ENCODE data around the gene PCDH1. TPM values are rescaled to one million over a fixed set of nuclear protein-coding genes. Genes with fewer than 3 reads are reported as not detected.

PCDH1 gene
- total RNA-seq, 1 donor from 2014 or later: 22.8 TPM

DNA sequence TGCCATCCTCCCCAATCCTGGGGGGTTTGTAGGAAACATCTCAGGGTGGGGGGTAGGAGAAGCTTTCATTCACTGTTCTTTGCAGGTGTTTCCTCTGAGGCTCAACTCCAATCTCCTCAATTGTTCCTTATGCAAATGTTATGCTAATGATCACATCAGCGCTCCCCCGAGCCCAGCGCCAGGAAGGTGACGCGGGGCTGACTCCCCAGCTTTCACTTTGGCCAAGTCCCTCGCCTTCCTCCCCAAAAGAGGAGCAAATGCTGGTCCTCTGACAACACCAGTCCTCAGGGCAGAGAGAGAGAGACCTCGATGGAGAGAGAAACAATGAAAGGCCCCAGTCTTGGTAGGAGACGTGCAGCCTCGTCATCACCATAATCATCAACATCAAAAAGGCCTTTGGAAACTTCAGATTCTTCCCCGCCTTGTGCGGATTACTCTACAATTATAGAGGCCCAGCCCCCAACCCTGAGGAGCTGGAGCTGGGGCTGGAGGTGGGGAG is 39.1 kb downstream of the PCDH1 start:
- peak overlapping the region; percentile 19 for H3K27ac Mint-ChIP-seq
- H3K36me3 Mint-ChIP-seq: no peaks in the 10 kb centered on the region
- no peaks in the 10 kb centered on the region for H3K9me3 Mint-ChIP-seq
- peaks cover 15% of the 10 kb centered on the region for H3K4me1 Mint-ChIP-seq (ENCODE audit: unreplicated experiment)
- H3K27me3 Mint-ChIP-seq: peaks cover 9% of the 10 kb centered on the region
- no peak for DNase-seq (ENCODE audit: extremely low spot score, unreplicated experiment)
- no peak overlapping the region for H3K4me3 Mint-ChIP-seq
- TF ChIP-seq, protein P1, sequence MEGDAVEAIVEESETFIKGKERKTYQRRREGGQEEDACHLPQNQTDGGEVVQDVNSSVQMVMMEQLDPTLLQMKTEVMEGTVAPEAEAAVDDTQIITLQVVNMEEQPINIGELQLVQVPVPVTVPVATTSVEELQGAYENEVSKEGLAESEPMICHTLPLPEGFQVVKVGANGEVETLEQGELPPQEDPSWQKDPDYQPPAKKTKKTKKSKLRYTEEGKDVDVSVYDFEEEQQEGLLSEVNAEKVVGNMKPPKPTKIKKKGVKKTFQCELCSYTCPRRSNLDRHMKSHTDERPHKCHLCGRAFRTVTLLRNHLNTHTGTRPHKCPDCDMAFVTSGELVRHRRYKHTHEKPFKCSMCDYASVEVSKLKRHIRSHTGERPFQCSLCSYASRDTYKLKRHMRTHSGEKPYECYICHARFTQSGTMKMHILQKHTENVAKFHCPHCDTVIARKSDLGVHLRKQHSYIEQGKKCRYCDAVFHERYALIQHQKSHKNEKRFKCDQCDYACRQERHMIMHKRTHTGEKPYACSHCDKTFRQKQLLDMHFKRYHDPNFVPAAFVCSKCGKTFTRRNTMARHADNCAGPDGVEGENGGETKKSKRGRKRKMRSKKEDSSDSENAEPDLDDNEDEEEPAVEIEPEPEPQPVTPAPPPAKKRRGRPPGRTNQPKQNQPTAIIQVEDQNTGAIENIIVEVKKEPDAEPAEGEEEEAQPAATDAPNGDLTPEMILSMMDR (conservative IDR thresholded peaks at IDR 0.05): no peak

DNA sequence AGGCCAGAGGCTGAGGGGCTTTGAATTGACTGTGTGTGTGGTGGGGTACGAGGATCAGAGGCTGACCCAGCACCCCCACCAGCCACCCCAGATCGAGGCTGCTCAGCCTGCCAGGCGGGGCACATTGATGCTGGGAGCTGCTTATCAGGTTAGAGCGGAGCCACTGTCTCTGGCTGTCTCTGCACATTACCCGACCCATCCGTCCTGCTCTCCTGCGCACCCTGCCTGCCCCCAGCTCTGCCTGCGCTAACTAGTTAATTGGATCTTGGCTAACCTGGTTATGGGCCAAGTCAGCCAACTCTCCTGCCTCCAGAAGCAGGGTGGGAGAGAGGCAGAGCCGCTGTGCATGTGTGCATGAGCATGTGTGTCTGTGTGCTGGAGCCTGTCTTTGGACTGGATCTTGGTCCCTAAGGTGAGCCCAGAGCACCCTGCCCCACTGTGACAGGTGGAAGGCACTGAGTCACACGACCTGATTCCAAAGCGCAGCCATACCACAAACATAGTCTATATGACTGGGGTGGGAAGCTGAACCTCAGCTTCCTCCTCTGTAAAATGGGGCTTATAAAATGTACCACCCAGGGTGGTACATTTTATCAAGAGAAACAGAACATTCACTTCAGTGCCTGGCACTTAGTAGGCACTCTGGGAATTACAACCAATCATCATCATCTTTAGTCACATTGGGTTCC is 39.7 kb downstream of the PCDH1 start:
- DNase-seq (ENCODE audit: extremely low spot score, unreplicated experiment): no peak
- H3K27me3 Mint-ChIP-seq: peaks cover 9% of the 10 kb centered on the region
- TF ChIP-seq, protein P1 (conservative IDR thresholded peaks at IDR 0.05): no peak
- no peak overlapping the region for H3K4me3 Mint-ChIP-seq
- no peaks in the 10 kb centered on the region for H3K36me3 Mint-ChIP-seq
- no peaks in the 10 kb centered on the region for H3K9me3 Mint-ChIP-seq
- H3K27ac Mint-ChIP-seq: no peak overlapping the region
- H3K4me1 Mint-ChIP-seq (ENCODE audit: unreplicated experiment): peaks cover 15% of the 10 kb centered on the region

DNA sequence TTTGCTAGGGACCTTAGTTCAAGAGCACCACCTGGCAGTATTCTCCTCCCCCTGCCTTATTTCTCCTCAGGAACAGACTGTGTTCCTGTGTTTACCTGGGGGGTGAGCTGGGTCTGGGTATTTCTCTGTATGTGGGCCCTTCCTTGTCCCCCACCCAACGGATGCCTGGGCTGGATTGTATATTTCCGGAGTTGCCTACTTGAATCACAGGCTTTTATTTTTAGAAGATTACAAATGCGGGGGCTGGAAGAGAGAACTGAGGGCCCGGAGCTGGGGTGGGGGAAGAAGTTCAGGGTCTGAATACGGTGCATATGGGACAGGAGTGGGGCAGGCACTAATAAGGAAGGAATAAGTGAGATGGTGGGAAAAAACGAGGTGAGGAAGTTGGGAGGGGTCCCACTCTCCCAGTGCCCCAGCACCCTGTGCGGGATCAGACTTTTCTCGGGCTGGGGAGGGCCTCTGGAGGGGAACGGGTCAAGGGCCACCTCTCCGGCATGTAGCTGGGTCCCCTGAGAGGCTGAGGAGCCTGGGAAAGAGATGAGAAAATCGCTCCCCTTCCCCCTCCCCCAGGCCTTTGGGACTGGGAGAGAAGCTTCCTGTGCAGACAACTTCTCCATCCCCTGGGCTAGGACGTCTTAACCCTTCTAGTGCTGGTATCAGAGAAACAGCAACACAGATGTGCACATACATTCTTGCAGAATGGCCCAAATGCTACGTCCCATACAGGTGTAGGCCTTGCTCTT is 42.1 kb downstream of the PCDH1 start:
- no peak overlapping the region for H3K4me3 Mint-ChIP-seq
- peaks cover 24% of the 10 kb centered on the region for H3K4me1 Mint-ChIP-seq (ENCODE audit: unreplicated experiment)
- peaks cover 7% of the 10 kb centered on the region for H3K9me3 Mint-ChIP-seq
- H3K27ac Mint-ChIP-seq: no peak overlapping the region
- H3K27me3 Mint-ChIP-seq: peaks cover 24% of the 10 kb centered on the region
- no peaks in the 10 kb centered on the region for H3K36me3 Mint-ChIP-seq
- TF ChIP-seq, protein P1 (conservative IDR thresholded peaks at IDR 0.05): no peak
- DNase-seq (ENCODE audit: extremely low spot score, unreplicated experiment): no peak

DNA sequence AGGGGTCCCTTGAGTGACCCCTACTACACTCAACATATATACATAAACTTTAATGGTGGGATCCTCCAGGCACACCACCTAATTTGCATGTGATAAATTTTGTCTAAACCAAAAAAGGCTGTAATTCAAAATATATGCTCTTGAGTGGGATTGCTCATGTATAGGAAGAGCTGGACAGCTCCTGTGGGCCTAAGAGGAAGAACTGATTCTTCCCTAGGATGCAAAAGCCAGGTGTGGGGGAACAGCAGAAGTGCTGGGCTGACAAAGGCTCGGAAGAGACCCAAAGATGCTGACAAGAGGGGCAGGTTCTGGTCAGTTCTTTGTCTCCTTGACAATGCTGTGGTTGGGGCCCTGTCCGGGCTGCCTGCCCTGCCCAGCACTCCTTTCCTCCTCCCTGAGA is 43.9 kb downstream of the PCDH1 start:
- no peaks in the 10 kb centered on the region for H3K36me3 Mint-ChIP-seq
- no peak overlapping the region for H3K4me3 Mint-ChIP-seq
- no peak overlapping the region for H3K27ac Mint-ChIP-seq
- peaks cover 23% of the 10 kb centered on the region for H3K4me1 Mint-ChIP-seq (ENCODE audit: unreplicated experiment)
- no peak for DNase-seq (ENCODE audit: extremely low spot score, unreplicated experiment)
- TF ChIP-seq, protein P1 (conservative IDR thresholded peaks at IDR 0.05): no peak
- H3K27me3 Mint-ChIP-seq: peaks cover 24% of the 10 kb centered on the region
- H3K9me3 Mint-ChIP-seq: peaks cover 7% of the 10 kb centered on the region

DNA sequence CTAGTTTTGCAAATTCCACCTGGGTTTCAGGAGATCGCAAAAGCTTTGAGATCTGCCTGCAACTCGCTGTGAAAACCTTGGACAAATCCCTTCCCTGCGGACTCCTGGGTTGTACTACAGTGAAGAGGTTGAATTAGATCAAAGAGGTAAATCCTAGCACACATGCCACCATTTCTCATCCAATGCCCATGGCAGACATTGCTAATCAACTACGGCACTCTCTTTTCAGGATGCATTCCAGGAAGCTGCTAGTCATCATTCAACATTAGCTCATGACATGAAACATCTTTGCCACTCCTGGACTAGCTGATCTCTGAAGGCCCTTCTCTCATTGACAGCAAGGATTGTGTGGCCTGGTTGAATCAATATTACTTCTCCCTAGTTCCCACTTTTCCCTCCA is 46.1 kb downstream of the PCDH1 start:
- H3K27ac Mint-ChIP-seq: peak overlapping the region; percentile 62
- H3K36me3 Mint-ChIP-seq: no peaks in the 10 kb centered on the region
- H3K4me3 Mint-ChIP-seq: no peak overlapping the region
- no peak for DNase-seq (ENCODE audit: extremely low spot score, unreplicated experiment)
- TF ChIP-seq, protein P1 (conservative IDR thresholded peaks at IDR 0.05): no peak
- H3K4me1 Mint-ChIP-seq (ENCODE audit: unreplicated experiment): peaks cover 19% of the 10 kb centered on the region
- H3K27me3 Mint-ChIP-seq: peaks cover 15% of the 10 kb centered on the region
- peaks cover 7% of the 10 kb centered on the region for H3K9me3 Mint-ChIP-seq

Measured in type B pancreatic cell (in vitro differentiated cells).